ENCODE data around the gene C9orf153. TPM values are rescaled to one million over a fixed set of nuclear protein-coding genes. Genes with fewer than 3 reads are reported as not detected.
"Not testable (repeated sequence)": the region's sequence is repeated elsewhere in the genome, so short reads cannot be mapped to it uniquely, and the experiment has no call there.

C9orf153 gene
- polyA plus RNA-seq, 2 of the 4 experiments (the other 2 are of a cell fraction) = 0.06 to 0.08 TPM

DNA sequence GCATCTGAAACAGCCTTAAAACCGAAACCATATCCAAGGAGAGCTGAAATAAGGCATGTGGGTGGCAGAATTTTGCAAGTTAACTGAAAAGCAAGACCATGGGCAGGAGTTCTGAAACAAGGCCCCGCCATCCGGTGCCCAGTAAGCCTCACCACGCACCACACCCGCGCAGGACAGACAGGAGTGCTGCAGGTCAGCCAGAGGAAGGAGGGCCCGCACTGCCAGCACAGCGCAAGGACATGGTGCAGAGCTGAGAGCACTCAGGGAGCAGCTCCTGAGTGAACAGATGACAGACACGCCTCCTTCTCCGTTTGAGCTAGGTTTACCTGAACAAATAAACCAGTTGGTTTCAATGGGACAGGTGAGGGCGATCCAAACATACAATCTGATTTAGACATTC lies 39.4 kb upstream of the C9orf153 start:
- Histone ChIP-seq H3K4me1 (no peaks in the 10 kb centered on the region), H3K4me2 (no peak overlapping the region), H3K4me3 (no peak overlapping the region), H3K9me3 (no peaks in the 10 kb centered on the region), H3K27ac (no peak overlapping the region)
- DNase-seq (ENCODE audit: low read depth in 1 of 2, low spot score in 1 of 2) (no peak), FAIRE-seq (no peak), ATAC-seq (peak in 1 of 2 experiments; percentile 27; a peak in 1 of 6 replicates)
- 83% methylated on average over 11 of the region's 11 CpGs for WGBS (ENCODE audit: missing lambda C conversion rate)
- ChIA-PET CTCF (interaction anchor here (1.1 to 1.6 kb wide), 2 partner anchors 10 to 15 kb away, joined by 3 to 4 read pairs; no protein-coding TSS in a partner anchor), POLR2A (interaction anchor here (0.5 kb wide), 1 partner anchor 9 kb away, joined by 3 read pairs; no protein-coding TSS in a partner anchor)
- no peak for TF ChIP-seq KDM5A (IDR thresholded peaks at IDR 0.05)
- TF ChIP-seq, protein P1, sequence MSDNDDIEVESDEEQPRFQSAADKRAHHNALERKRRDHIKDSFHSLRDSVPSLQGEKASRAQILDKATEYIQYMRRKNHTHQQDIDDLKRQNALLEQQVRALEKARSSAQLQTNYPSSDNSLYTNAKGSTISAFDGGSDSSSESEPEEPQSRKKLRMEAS (IDR thresholded peaks at IDR 0.05) = no peak
- no peak for TF ChIP-seq MAFK (IDR thresholded peaks at IDR 0.05; ENCODE audit: partially characterized antibody)

DNA sequence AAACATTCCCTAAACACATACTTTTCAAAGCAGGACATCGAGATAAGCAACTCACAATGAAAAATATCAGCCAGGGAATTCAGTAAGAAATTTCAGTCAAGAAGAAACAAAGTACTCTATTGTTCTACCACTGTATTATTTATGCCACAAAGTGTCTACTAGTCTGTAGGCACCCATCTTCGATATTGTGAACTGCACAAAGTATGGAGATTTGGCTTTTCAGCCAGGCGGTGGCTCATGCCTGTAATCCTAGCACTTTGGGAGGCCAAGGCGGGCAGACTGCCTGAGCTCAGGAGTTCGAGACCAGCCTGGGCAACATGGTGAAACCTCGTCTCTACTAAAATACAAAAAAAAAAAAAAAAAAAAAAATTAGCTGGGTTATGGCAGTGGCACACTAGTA lies 30.9 kb upstream of the C9orf153 start:
- DNase-seq (ENCODE audit: low read depth in 1 of 2, low spot score in 1 of 2); H3K27ac ChIP-seq; ATAC-seq; CTCF ChIA-PET; H3K4me2 ChIP-seq; H3K9me3 ChIP-seq; H3K4me1 ChIP-seq; H3K4me3 ChIP-seq; FAIRE-seq: not testable (repeated sequence)
- POLR2A ChIA-PET = interaction anchor here (0.6 kb wide), 1 partner anchor 9 kb away, joined by 3 read pairs; no protein-coding TSS in a partner anchor
- 92% methylated on average over 6 of the region's 6 CpGs for WGBS (ENCODE audit: missing lambda C conversion rate)

DNA sequence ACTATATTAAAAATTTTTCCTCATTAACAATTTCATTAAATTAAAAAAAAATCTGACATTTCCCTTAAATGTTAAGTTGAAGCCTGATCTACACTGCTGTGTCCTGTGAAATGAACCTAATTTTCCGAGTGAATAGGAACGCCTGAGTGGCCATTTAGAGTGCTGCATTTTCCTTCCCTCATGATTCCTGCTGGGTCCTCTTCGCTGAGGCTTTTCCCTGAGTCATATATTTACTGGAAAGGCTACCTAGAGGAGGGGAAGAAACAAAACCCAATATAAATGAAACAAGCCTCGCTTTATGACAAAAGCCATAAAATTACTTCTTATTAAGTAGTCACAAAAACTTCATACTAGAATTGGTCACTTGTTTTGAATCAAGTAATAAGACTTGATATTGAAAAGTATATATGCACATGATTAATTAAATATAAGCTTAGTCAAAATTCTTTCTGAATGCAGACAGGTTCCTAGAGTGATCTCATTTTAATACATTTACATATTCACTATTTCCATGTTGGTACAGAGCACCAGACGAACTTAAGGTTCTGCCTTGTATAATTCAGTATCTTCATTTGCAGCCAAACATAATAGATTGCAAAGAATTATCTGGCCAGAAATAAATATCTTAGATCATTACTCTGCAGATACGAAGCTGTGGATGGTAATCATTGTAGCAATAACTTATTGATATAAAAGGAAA lies 29.2 kb upstream of the C9orf153 start:
- Histone ChIP-seq H3K4me1 (peaks cover 9% of the 10 kb centered on the region; the same call in 1 of the 3 replicates), H3K9me3 (no peaks in the 10 kb centered on the region), H3K4me3 (no peak overlapping the region), H3K4me2 (no peak overlapping the region), H3K27ac (no peak overlapping the region)
- no peak for ATAC-seq
- ChIA-PET POLR2A (no interaction called here), CTCF (no interaction called here)
- 86% methylated on average over 6 of the region's 6 CpGs for WGBS (ENCODE audit: missing lambda C conversion rate)
- no peak for TF ChIP-seq FOXS1 (CRISPR knock-in tag; IDR thresholded peaks at IDR 0.05)
- no peak for TF ChIP-seq NR3C1 (IDR thresholded peaks at IDR 0.05)
- TF ChIP-seq POLR2AphosphoS2 (conservative IDR thresholded peaks at IDR 0.05; ENCODE audit: low read length) = no peak
- TF ChIP-seq ESRRA (IDR thresholded peaks at IDR 0.05; ENCODE audit: borderline replicate concordance, low read length) = no peak
- TF ChIP-seq CHD4 (IDR thresholded peaks at IDR 0.05; ENCODE audit: borderline replicate concordance) = no peak
- peak; percentile 23 for FAIRE-seq
- DNase-seq (ENCODE audit: low read depth in 1 of 2, low spot score in 1 of 2) = no peak

DNA sequence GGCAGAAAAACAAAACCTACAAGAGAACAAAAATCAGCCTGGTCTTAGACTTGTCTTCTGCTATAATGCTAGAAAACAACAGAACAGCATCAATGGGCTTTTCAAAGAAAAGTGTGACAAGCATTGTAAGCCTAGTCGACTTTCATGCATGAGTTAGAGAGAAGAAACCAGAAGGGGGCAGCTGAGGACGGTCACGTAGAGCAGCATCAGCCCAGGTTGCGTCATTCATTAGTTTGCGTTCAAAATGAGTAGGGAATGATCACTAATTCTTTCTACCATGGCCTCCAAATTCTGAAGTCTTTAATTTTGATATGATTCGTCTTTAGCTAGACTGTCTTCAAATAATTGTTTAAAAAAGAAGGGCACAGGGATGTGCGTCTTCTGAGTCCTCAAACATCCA lies 27.6 kb upstream of the C9orf153 start:
- DNase-seq (ENCODE audit: low read depth in 1 of 2, low spot score in 1 of 2) = peak; percentile 13 to 60
- CTCF ChIA-PET = interaction anchor here (0.6 to 1.3 kb wide), 5 partner anchors 24 to 128 kb away, joined by 3 to 6 read pairs (median 3); no protein-coding TSS in a partner anchor
- TF ChIP-seq CEBPB (IDR thresholded peaks at IDR 0.05) = peak; percentile 81 to 92
- no peak for TF ChIP-seq RNF2 (IDR thresholded peaks at IDR 0.05; ENCODE audit: borderline replicate concordance, low read depth)
- no peak for TF ChIP-seq MAZ (IDR thresholded peaks at IDR 0.05; ENCODE audit: borderline replicate concordance, low read depth, low read length)
- TF ChIP-seq SREBF2 (IDR thresholded peaks at IDR 0.05) = no peak
- TF ChIP-seq RFX5 (IDR thresholded peaks at IDR 0.05) = no peak
- TF ChIP-seq RARB (CRISPR knock-in tag; IDR thresholded peaks at IDR 0.05) = no peak
- TF ChIP-seq, protein P2, sequence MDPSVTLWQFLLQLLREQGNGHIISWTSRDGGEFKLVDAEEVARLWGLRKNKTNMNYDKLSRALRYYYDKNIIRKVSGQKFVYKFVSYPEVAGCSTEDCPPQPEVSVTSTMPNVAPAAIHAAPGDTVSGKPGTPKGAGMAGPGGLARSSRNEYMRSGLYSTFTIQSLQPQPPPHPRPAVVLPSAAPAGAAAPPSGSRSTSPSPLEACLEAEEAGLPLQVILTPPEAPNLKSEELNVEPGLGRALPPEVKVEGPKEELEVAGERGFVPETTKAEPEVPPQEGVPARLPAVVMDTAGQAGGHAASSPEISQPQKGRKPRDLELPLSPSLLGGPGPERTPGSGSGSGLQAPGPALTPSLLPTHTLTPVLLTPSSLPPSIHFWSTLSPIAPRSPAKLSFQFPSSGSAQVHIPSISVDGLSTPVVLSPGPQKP (IDR thresholded peaks at IDR 0.05; ENCODE audit: low read depth, low read length) = no peak
- TF ChIP-seq ZFP36 (IDR thresholded peaks at IDR 0.05; ENCODE audit: borderline replicate concordance, partially characterized antibody) = no peak
- no peak for TF ChIP-seq BHLHE40 (IDR thresholded peaks at IDR 0.05; ENCODE audit: low read depth, low read length)
- TF ChIP-seq, protein P3, sequence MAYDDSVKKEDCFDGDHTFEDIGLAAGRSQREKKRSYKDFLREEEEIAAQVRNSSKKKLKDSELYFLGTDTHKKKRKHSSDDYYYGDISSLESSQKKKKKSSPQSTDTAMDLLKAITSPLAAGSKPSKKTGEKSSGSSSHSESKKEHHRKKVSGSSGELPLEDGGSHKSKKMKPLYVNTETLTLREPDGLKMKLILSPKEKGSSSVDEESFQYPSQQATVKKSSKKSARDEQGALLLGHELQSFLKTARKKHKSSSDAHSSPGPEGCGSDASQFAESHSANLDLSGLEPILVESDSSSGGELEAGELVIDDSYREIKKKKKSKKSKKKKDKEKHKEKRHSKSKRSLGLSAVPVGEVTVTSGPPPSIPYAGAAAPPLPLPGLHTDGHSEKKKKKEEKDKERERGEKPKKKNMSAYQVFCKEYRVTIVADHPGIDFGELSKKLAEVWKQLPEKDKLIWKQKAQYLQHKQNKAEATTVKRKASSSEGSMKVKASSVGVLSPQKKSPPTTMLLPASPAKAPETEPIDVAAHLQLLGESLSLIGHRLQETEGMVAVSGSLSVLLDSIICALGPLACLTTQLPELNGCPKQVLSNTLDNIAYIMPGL (CRISPR knock-in tag; IDR thresholded peaks at IDR 0.05; ENCODE audit: borderline replicate concordance) = no peak
- TF ChIP-seq, protein P4, sequence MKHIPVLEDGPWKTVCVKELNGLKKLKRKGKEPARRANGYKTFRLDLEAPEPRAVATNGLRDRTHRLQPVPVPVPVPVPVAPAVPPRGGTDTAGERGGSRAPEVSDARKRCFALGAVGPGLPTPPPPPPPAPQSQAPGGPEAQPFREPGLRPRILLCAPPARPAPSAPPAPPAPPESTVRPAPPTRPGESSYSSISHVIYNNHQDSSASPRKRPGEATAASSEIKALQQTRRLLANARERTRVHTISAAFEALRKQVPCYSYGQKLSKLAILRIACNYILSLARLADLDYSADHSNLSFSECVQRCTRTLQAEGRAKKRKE (CRISPR knock-in tag; IDR thresholded peaks at IDR 0.05; ENCODE audit: low read depth) = no peak
- TF ChIP-seq JUN (IDR thresholded peaks at IDR 0.05) = no peak
- TF ChIP-seq SMC3 (IDR thresholded peaks at IDR 0.05) = peak; percentile 37; the same call in 2 of the 3 replicates
- TF ChIP-seq RCOR1 (IDR thresholded peaks at IDR 0.05; ENCODE audit: low read depth, low read length) = no peak
- TF ChIP-seq CBX2 (IDR thresholded peaks at IDR 0.05; ENCODE audit: borderline replicate concordance, low read depth) = no peak
- TF ChIP-seq TP53 (CRISPR knock-in tag; IDR thresholded peaks at IDR 0.05) = no peak
- no peak for TF ChIP-seq EHMT2 (IDR thresholded peaks at IDR 0.05; ENCODE audit: low read depth)
- TF ChIP-seq HOXA7 (CRISPR knock-in tag; IDR thresholded peaks at IDR 0.05) = peak; percentile 39; the same call in 1 of the 2 replicates
- TF ChIP-seq, protein P1 (IDR thresholded peaks at IDR 0.05) = no peak
- no peak for TF ChIP-seq HDAC2 (IDR thresholded peaks at IDR 0.05)

More for the DNA sequence above, 27.6 kb upstream of the C9orf153 start:
- ATAC-seq = peak in 1 of 2 experiments; percentile 17; a peak in 1 of 6 replicates
- no peak for FAIRE-seq
- H3K4me2 ChIP-seq = no peak overlapping the region
- POLR2A ChIA-PET = no interaction called here
- H3K27ac ChIP-seq = peak overlapping the region in 1 of 2 experiments; percentile 7; a peak in 1 of 6 replicates
- no peak overlapping the region for H3K4me3 ChIP-seq
- peaks cover 13% of the 10 kb centered on the region; the same call in 2 of the 3 replicates for H3K4me1 ChIP-seq
- no peaks in the 10 kb centered on the region for H3K9me3 ChIP-seq
- WGBS (ENCODE audit: missing lambda C conversion rate) = 37% methylated on average over 7 of the region's 7 CpGs
